ENCODE measurements around the gene SLC4A2.

Gene SLC4A2

DNA sequence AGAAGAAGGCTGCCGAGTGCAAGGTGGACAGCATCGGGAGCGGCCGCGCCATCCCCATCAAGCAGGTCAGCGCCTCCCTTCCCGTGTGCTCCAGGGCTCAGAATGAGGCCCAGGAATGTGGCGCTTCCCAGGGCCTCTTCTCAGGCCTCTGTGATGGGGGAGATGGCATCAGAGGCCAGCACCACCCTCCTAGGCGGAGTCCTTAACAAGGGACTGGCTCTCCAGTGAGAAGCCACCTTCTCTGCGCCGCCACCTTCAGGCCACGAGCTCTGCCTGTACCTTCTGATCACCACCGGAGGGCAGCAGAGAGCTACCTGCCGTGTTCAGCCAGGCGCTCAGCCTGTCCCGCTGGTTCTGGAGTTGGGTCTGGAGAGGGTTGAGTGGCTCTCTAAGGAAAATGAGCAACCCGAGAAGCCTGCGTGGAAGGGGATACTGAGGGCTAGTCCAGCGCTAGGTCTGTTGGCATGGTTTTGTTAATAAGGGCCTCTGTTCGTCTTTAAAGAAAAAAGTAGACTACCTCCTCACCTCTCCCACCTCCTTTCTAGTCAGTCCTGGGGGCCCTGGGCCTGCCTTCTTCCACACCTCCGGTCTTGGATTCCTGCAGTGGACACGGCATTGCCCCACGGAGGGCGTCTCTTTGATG lies 64.6 kb downstream of the SLC4A2 start:
- H3K36me3 ChIP-seq (ENCODE audit: control insufficient read depth, insufficient read depth, low read length) = peaks cover 11% of the 10 kb centered on the region
- TF ChIP-seq, protein P1, sequence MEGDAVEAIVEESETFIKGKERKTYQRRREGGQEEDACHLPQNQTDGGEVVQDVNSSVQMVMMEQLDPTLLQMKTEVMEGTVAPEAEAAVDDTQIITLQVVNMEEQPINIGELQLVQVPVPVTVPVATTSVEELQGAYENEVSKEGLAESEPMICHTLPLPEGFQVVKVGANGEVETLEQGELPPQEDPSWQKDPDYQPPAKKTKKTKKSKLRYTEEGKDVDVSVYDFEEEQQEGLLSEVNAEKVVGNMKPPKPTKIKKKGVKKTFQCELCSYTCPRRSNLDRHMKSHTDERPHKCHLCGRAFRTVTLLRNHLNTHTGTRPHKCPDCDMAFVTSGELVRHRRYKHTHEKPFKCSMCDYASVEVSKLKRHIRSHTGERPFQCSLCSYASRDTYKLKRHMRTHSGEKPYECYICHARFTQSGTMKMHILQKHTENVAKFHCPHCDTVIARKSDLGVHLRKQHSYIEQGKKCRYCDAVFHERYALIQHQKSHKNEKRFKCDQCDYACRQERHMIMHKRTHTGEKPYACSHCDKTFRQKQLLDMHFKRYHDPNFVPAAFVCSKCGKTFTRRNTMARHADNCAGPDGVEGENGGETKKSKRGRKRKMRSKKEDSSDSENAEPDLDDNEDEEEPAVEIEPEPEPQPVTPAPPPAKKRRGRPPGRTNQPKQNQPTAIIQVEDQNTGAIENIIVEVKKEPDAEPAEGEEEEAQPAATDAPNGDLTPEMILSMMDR (IDR thresholded peaks at IDR 0.05; ENCODE audit: insufficient read depth, low read length, poor library complexity, severe bottlenecking) = peak; percentile 99
- no peak overlapping the region for H3K4me3 ChIP-seq (replicated peaks; ENCODE audit: low read depth, low read length)
- H3K27me3 ChIP-seq (replicated peaks; ENCODE audit: control insufficient read depth, insufficient read depth, low read length) = no peaks in the 10 kb centered on the region
- peak; percentile 56 for DNase-seq (ENCODE audit: extremely low read depth, insufficient read length)

DNA sequence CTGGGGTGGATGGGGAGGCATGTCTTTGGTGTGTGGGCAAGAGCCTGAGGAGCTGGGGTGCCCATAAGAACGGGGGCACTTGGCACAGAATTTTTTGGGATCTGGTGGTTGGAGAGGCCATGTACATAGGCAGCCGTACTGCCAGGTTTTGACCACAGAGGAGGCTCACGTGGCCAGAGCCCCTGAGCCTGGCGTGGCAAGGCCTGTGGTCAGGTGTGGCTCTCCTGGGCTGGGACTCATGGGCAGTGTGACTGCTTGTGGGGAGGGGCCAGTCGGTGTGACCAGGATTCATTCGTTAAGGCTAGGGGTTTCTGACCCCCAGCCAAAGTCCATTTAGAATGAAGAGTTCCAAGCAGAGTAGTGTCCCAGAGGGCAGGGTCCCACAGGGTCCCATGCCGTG lies 65.1 kb downstream of the SLC4A2 start:
- H3K36me3 ChIP-seq (ENCODE audit: control insufficient read depth, insufficient read depth, low read length) = peaks cover 10% of the 10 kb centered on the region
- TF ChIP-seq, protein P1 (IDR thresholded peaks at IDR 0.05; ENCODE audit: insufficient read depth, low read length, poor library complexity, severe bottlenecking) = no peak
- no peak overlapping the region for H3K4me3 ChIP-seq (replicated peaks; ENCODE audit: low read depth, low read length)
- no peak for DNase-seq (ENCODE audit: extremely low read depth, insufficient read length)
- H3K27me3 ChIP-seq (replicated peaks; ENCODE audit: control insufficient read depth, insufficient read depth, low read length) = no peaks in the 10 kb centered on the region

GRCh38 chr7:151124899-151125399 lies 65.6 kb downstream of the SLC4A2 start:
- Histone ChIP-seq H3K27me3 (replicated peaks; ENCODE audit: control insufficient read depth, insufficient read depth, low read length) (no peaks in the 10 kb centered on the region), H3K36me3 (ENCODE audit: control insufficient read depth, insufficient read depth, low read length) (peaks cover 10% of the 10 kb centered on the region), H3K4me3 (replicated peaks; ENCODE audit: low read depth, low read length) (no peak overlapping the region)
- TF ChIP-seq, protein P1 (IDR thresholded peaks at IDR 0.05; ENCODE audit: insufficient read depth, low read length, poor library complexity, severe bottlenecking) = no peak
- DNase-seq (ENCODE audit: extremely low read depth, insufficient read length) = no peak

DNA sequence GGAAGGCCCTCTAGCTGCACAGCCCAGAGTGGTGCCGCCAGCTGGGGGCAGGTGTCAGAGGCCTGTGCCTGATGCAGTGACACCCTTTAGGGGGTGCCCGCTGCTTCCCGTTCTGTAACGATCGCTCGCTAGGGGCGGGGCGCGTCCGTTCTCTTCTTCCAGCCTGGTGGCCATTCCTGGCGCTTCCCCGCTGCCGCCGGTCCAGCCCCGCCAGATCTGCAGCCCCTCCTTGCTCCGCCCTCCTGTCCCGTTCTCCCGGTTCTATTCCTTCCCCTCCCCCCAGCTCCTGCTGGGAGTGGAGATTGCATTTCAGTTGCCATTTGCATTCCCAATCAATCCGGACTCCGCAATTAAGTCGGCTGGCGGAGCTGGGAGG lies 66.1 kb downstream of the SLC4A2 start:
- no peaks in the 10 kb centered on the region for H3K27me3 ChIP-seq (replicated peaks; ENCODE audit: control insufficient read depth, insufficient read depth, low read length)
- H3K36me3 ChIP-seq (ENCODE audit: control insufficient read depth, insufficient read depth, low read length) = peaks cover 8% of the 10 kb centered on the region
- no peak overlapping the region for H3K4me3 ChIP-seq (replicated peaks; ENCODE audit: low read depth, low read length)
- TF ChIP-seq, protein P1 (IDR thresholded peaks at IDR 0.05; ENCODE audit: insufficient read depth, low read length, poor library complexity, severe bottlenecking) = no peak
- no peak for DNase-seq (ENCODE audit: extremely low read depth, insufficient read length)

DNA sequence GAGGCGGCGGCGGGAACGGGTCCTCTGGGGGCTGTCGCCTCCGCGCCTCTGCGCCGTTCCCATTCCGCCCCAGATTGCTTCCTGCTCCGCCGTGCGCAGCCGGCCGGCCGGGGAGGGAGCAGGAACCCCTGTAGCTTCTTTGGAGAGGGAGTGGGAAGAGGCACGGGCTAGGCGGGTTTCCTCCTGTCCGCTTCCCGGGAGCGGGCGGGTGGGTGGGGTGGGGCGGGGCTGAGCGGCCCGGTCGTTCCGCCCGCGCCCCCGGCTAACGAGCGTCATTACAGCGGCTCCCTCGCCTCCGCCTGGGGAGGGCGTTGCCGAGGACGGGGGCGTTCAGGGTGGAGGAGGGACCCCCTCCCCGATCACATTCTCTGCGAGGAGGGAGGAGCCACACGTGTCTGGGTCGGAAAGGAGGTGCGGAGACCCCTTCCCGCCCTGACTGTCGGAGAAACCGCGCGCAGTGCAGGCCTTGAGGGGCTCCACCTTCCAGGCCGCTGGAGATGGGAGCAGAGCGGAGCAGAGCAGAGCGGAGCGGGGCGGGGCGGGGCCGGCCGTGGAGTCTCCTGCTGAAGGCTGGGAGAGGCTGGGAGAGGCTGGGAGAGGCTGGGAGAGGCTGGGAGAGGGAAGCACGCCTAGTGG lies 66.6 kb downstream of the SLC4A2 start:
- TF ChIP-seq, protein P1 (IDR thresholded peaks at IDR 0.05; ENCODE audit: insufficient read depth, low read length, poor library complexity, severe bottlenecking) = no peak
- DNase-seq (ENCODE audit: extremely low read depth, insufficient read length) = no peak
- no peaks in the 10 kb centered on the region for H3K27me3 ChIP-seq (replicated peaks; ENCODE audit: control insufficient read depth, insufficient read depth, low read length)
- no peak overlapping the region for H3K4me3 ChIP-seq (replicated peaks; ENCODE audit: low read depth, low read length)
- peaks cover 8% of the 10 kb centered on the region for H3K36me3 ChIP-seq (ENCODE audit: control insufficient read depth, insufficient read depth, low read length)

All from GM06990 (cell line).